ENCODE measurements around the gene CYP3A4. TPM values are rescaled to one million over a fixed set of nuclear protein-coding genes. Genes with fewer than 3 reads are reported as not detected.

The CYP3A4 gene
- total and polyA plus RNA-seq, 2 of the 8 experiments (the other 6 are each of a cell fraction or from before 2014, with no cell fraction given): not detected

- no peak for DNase-seq (ENCODE audit: low read depth in 1 of 2, low spot score in 2 of 2)
- Histone ChIP-seq H3K23ac (ENCODE audit: insufficient read length) (no peak overlapping the region), H2AFZ (ENCODE audit: low read length) (no peak overlapping the region), H3K79me1 (ENCODE audit: low read depth, low read length) (no peaks in the 10 kb centered on the region), H4K8ac (ENCODE audit: extremely low read depth, insufficient read depth, low read length) (no peak overlapping the region), H4K5ac (ENCODE audit: insufficient read length, low read depth, low read length) (no peak overlapping the region), H3K4me2 (ENCODE audit: insufficient read depth in 1 of 2, low read depth in 2 of 2, low read length in 2 of 2) (no peak overlapping the region), H3K18ac (ENCODE audit: extremely low read depth, low read length) (no peak overlapping the region), H3K27me3 (replicated peaks in 1 of 4; ENCODE audit: control insufficient read depth in 3 of 4, extremely low read depth in 1 of 4, insufficient read depth in 3 of 4, low read length in 3 of 4) (no peaks in the 10 kb centered on the region), H4K91ac (replicated peaks; ENCODE audit: insufficient read length, low read length) (no peak overlapping the region), H3K14ac (ENCODE audit: insufficient read length) (no peak overlapping the region), H2BK20ac (ENCODE audit: low read length) (no peak overlapping the region), H2BK5ac (ENCODE audit: low read depth, low read length) (no peak overlapping the region), H4K20me1 (replicated peaks in 1 of 2; ENCODE audit: control insufficient read depth in 1 of 2, insufficient read depth in 2 of 2, low read length in 2 of 2) (no peaks in the 10 kb centered on the region), H3K9me3 (ENCODE audit: insufficient read depth in 2 of 2, low read depth in 1 of 2, low read length in 1 of 2) (no peaks in the 10 kb centered on the region), H2AK5ac (ENCODE audit: low read depth, low read length) (no peak overlapping the region), H3K9ac (replicated peaks in 1 of 4; ENCODE audit: extremely low read depth in 1 of 4, low read depth in 3 of 4, low read length in 3 of 4) (no peak overlapping the region), H3K56ac (replicated peaks; ENCODE audit: insufficient read length, low read depth, low read length) (no peak overlapping the region), H3K4me1 (replicated peaks in 1 of 4; ENCODE audit: control insufficient read depth in 3 of 4, insufficient read depth in 4 of 4, low read length in 3 of 4) (no peaks in the 10 kb centered on the region), H2BK15ac (ENCODE audit: low read length) (no peak overlapping the region), H3K4me3 (ENCODE audit: extremely low read depth in 1 of 4, insufficient read depth in 2 of 4, low read depth in 3 of 4, low read length in 4 of 4) (no peak overlapping the region), H3K4ac (replicated peaks; ENCODE audit: insufficient read length, low read depth, low read length) (no peak overlapping the region), H3K27ac (ENCODE audit: low read depth, low read length) (no peak overlapping the region), H3K23me2 (ENCODE audit: low read depth, low read length) (no peaks in the 10 kb centered on the region), H3K79me2 (ENCODE audit: control insufficient read depth in 1 of 2, insufficient read depth in 2 of 2, low read length in 2 of 2) (no peaks in the 10 kb centered on the region), H3K36me3 (ENCODE audit: control insufficient read depth in 2 of 4, insufficient read depth in 4 of 4, low read length in 3 of 4) (no peaks in the 10 kb centered on the region), H2BK120ac (replicated peaks; ENCODE audit: low read depth, low read length) (no peak overlapping the region), H2BK12ac (ENCODE audit: low read depth, low read length) (no peak overlapping the region)
- ChIA-PET POLR2A (ENCODE audit: partially characterized antibody) (no interaction called here), CTCF (ENCODE audit: partially characterized antibody) (no interaction called here)
- FAIRE-seq: no peak
- 87% methylated on average over 3 of the region's 3 CpGs; no CpG with 5 or more reads in 1 of the 2 experiments for WGBS, 2 experiments (ENCODE audit: extremely low coverage in 1 of 2, insufficient coverage in 1 of 2, insufficient read length in 1 of 2, insufficient replicate concordance in 2 of 2, low coverage in 1 of 2, low lambda C conversion rate in 2 of 2, missing lambda C conversion rate in 1 of 2)
- TF ChIP-seq RNF2 (IDR thresholded peaks at IDR 0.05; ENCODE audit: borderline replicate concordance, low read depth, low read length, missing control alignments, poor library complexity, severe bottlenecking) (no peak), CEBPB (IDR thresholded peaks at IDR 0.05; ENCODE audit: low read depth, low read length) (no peak), HDAC2 (IDR thresholded peaks at IDR 0.05; ENCODE audit: borderline replicate concordance in 1 of 2, low read depth in 2 of 2, low read length in 2 of 2) (no peak), POLR2A (IDR thresholded peaks at IDR 0.05; ENCODE audit: control extremely low read depth in 1 of 2, low read depth in 2 of 2, low read length in 2 of 2) (no peak), GTF2F1 (IDR thresholded peaks at IDR 0.05; ENCODE audit: borderline replicate concordance, low read depth, low read length) (no peak), ASH2L (IDR thresholded peaks at IDR 0.05; ENCODE audit: low read length) (no peak)
Observed at GRCh38 chr7:99790407-99790806, 6.4 kb upstream of the CYP3A4 start.
